HG02973 (cell line): Measurements from ENCODE around the gene BMPR1A.

Experiments used
- ATAC-seq: cut with Tn5 transposase; IDR thresholded peaks from one replicate; pipeline ENCODE4 v1.9.1; 2021; ENCODE audit warnings: moderate library complexity; ENCODE audit not compliant: unreplicated experiment

BMPR1A gene

DNA sequence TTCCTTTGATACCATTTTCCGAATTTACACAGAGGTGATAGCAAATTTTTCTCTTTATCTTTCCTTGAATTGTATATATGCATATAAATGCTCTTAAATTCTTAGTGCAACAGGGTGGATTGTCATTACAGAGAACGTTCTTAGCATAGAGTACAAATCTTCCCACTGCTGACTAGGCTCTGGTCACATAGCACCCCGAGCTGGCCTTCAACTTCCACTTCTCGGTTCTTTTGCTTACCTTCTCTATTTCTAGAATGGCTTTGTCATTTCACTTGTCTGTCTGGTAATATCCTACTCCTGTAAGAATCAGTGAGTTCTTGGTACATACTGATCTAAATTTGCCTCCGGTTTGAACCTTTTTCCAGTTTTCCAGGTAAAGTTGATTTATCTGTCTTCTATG, 225.3 kb downstream of the BMPR1A start:
- ATAC-seq = no peak
